ENCODE results near the gene MTERF4.

The MTERF4 gene

GRCh38 chr2:241133436-241133820 is 31.3 kb upstream of the MTERF4 start:
- DNase-seq, result no peak

- DNase-seq, result no peak
Measured at GRCh38 chr2:241132538-241133435, 30.7 kb upstream of the MTERF4 start.

GRCh38 chr2:241131531-241131930 is 29.4 kb upstream of the MTERF4 start:
- no peak for DNase-seq

- DNase-seq, result no peak
Measured at GRCh38 chr2:241130316-241130715, 28.2 kb upstream of the MTERF4 start.

- no peak for DNase-seq
Measured at GRCh38 chr2:241129086-241129871, 27.2 kb upstream of the MTERF4 start.

GRCh38 chr2:241128266-241128665 is 26.2 kb upstream of the MTERF4 start:
- DNase-seq, result no peak

- DNase-seq, result no peak
Measured at GRCh38 chr2:241126771-241127202, 24.7 kb upstream of the MTERF4 start.

- DNase-seq, result no peak
Measured at GRCh38 chr2:241126201-241126611, 24.1 kb upstream of the MTERF4 start.

- no peak for DNase-seq
Measured at GRCh38 chr2:241125626-241126025, 23.5 kb upstream of the MTERF4 start.

- no peak for DNase-seq
Measured at GRCh38 chr2:241123816-241124536, 21.9 kb upstream of the MTERF4 start.

- no peak for DNase-seq
Measured at GRCh38 chr2:241122376-241123002, 20.4 kb upstream of the MTERF4 start.

GRCh38 chr2:241121008-241121407 is 18.9 kb upstream of the MTERF4 start:
- no peak for DNase-seq

- DNase-seq, result no peak
Measured at GRCh38 chr2:241120440-241120839, 18.4 kb upstream of the MTERF4 start.

GRCh38 chr2:241118737-241119505 is 16.8 kb upstream of the MTERF4 start:
- DNase-seq, result no peak

- DNase-seq, result no peak
Measured at GRCh38 chr2:241116606-241117560, 14.8 kb upstream of the MTERF4 start.

GRCh38 chr2:241115361-241115760 is 13.3 kb upstream of the MTERF4 start:
- no peak for DNase-seq

GRCh38 chr2:241114836-241115235 is 12.7 kb upstream of the MTERF4 start:
- no peak for DNase-seq

- DNase-seq, result no peak
Measured at GRCh38 chr2:241112592-241112991, 10.5 kb upstream of the MTERF4 start.

GRCh38 chr2:241112046-241112445 is 10.0 kb upstream of the MTERF4 start:
- no peak for DNase-seq

GRCh38 chr2:241111440-241111805 is 9.3 kb upstream of the MTERF4 start:
- DNase-seq, result no peak

Data from SW 1271 (cell line).